DMS53 treated with DMSO at 0.1 percent for 48 hours (cell line): ENCODE measurements around the gene SKA3.
"Not testable (repeated sequence)": the region's sequence is repeated elsewhere in the genome, so short reads cannot be mapped to it uniquely, and the experiment has no call there.

Experiments
- DNase-seq: peaks from one replicate; lab custom pipeline; 2025; ENCODE audit not compliant: unreplicated experiment; lab: John Stamatoyannopoulos, UW

The SKA3 gene

DNA sequence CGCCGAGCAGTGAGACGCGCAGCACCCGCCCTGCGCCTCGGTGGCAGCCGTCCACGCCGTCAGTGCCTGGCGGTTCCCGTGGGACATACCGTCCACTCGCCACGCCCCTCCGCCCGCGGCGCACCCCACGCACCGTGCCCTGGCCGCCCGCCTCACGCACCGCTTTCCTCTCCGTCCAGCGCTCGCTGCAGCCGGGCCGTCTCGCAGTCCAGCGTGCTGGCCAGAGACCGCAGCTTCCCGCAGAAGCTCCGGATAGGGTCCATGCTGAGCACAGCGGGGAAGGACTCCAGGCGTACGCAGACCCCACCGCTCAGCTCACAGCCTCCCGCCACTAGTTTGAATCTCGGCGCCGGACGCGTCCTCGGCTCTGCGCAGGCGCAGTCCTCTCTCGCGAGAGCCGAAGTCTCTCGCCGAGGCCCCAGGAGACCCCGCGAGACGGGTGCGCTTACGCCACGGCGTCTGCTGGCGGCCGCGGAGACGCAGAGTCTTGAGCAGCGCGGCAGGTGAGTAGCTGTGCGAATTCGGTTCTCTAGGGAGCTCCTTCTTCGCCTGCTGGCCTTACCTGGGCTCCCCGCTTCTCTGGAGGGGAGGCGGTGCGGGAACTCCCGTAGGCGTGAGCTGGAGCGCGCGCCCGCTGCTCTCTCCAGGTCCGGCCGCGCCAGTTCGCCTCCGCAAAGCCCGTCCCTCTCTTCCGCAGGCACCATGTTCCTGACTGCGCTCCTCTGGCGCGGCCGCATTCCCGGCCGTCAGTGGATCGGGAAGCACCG is at the start of gene SKA3, which contains the start of gene MRPL57:
Gene SKA3, minus strand, starts transcription at position 338 of the 767 bp plus-strand sequence. Its CDS starts 75 bp downstream, at position 263.
Gene MRPL57, plus strand, starts transcription at position 444 of the 767 bp plus-strand sequence. Its CDS starts 259 bp downstream, at position 703.
- peak; percentile 90 for DNase-seq

DNA sequence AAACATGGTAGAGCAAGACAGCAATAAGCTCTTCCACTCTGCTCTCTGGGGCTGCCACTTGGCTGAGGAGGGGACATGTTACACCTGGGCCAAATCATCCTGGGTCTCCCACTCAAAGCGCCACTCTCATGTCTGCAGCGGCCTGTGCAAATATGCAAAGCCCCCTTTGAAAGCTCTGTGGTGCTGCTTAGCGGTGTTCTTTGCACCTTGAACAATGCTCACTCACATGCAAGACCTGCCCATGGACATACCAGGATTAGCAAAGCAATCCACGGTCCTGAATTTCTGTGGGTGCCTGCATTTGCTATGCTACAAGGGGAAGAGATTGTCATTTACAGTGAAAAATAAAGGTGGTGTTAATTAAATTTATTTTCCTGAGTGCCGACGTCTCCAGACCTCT is 48.7 kb upstream of the SKA3 start:
- DNase-seq: no peak

DNA sequence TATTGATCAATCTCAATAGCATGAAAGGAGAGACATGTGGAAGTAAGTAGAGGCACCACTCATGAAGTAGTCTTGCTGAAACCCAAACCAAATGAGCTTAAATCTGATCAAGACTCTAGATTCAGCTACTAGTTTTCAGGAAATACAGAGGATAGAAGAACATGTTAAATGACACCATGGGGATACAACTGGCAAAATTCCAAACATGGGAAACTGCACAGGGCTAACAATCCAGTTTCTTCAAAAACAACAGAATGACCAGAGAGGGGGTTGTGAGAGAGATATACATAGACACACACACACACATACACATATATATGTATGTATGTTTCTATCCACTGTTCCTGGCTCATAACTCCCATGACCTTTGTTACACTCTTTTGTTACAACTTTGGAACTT is 44.9 kb upstream of the SKA3 start:
- DNase-seq: no peak

DNA sequence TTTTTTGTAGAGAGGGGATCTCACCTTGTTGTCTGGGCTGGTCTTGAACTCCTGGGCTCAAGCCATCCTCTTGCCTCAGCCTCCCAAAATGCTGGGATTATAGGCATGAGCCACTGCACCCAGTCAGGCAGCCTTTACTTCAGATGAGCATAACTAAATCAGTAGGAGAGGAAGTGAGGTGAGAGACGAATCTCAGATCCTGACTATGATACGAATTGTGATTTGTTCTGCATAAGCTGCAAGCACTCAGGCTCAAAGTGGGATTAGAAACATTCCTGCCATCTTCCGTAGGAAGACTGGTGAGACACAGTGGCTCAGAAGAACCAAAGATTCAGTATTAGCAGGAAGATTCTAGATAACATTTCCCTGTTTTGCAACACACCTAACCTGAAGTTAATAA is 43.4 kb upstream of the SKA3 start:
- DNase-seq: not testable (repeated sequence)

DNA sequence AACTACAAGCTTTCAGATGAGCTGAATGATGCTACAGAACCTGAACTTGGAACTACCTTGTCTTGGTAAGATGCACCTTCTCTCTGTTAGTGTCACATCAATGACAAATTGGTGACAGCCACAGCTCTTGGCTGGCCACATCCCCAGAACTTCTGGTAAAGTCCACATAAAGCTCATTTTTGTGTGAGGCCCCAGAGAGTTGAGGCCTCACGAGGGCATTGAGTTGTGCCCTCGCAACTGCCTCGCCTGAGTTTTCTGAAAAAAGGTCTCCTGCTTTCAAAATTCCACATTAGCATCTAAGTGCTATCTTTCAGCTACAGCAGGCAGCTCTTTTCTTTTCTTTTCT is 42.7 kb upstream of the SKA3 start:
- DNase-seq: no peak

DNA sequence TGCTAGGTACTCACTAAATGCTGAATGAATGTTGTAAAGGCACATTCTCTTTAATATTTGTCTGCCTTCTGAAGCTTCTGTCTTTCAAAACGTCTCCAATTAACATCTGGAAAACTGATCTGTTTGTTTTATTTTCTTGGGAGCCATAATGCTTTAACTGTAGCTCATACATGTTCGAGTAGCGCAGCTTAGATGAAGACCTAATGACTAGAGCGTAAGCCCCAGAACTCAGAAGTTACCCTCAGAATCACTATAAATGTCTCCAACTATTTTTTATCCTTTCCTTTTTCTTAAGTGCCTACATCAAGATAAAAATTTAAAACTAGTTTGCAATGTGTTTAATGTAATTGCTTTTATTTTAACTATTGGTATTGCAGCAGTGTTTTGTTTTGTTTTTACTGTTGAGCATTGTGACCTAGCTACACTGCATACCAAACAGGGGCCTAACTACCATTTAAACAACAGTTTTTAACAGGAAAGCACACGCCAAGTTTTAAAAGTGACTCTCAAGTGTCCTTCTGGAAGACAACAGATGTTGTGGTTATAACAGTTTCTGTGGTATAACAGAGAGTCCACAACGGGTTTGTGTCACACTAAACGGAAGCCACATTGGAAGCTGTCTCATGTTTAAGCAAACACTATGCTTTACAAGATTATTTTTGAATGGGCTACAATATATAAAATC is 42.1 kb upstream of the SKA3 start:
- DNase-seq: no peak

DNA sequence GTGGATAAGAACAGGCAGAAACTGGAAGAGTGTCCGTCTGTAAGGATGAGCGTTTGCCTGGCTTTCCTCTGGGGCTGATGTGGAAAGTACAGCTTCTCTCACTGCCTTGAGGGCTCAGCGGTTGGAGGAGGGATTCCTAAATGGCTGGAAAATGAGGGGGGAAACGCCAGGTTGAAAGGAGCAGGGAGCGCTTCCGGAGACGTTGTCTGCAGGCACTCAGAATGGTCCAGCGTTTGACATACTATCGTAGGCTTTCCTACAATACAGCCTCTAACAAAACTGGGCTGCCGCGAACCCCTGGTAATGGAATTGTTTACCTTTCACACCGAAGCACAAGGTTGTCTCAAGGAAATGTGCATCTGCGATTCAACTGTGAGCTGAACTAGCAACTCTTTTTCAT is 40.0 kb upstream of the SKA3 start:
- no peak for DNase-seq

DNA sequence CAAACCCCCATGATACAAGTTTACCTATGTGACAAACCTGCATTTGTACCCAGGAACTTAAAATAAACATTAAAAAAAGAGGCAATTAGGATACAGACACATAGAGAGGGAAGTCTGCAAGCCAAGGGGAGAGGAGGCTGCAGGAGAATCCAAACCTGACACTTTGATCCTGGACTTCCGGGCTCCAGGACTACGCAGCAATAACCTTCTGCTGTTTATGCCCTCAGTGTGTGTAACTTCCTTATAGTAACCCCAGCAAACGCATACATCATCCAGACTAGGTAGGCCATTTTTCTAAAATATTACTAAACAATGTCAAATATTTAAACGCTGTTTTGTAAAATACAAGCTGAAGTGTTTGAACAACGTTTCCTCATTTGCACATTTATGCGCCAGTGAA is 39.1 kb upstream of the SKA3 start:
- DNase-seq: not testable (repeated sequence)

DNA sequence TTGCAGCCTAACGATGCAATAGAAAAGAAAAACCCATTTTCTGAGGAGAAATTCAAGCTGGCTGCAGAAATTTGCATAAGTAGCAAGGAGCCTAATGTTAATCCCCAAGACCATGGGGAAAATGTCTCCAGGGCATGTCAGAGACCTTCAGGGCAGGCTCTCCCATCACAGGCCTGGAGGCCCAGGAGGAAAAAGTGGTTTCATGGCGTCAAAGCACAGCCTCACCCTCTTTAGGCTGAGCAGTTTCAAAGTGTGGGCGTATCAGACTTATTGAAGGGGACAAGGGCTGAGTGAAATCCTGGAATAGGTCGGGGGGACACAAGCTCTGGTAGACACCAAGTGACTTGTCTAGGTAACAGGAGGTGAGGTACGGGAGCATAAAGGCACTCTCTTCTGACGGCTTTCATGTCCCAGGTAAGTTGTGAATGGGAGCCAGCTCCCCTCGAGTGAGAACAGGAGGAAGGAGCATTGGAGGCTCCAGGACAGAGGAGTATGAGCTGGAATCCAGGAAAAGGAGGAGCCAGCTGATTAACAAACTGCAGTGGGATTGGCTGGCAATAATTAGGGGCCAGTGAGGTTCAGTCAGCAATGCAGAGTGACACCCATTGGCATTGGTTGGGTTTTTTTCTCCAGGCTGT is 35.9 kb upstream of the SKA3 start:
- no peak for DNase-seq

DNA sequence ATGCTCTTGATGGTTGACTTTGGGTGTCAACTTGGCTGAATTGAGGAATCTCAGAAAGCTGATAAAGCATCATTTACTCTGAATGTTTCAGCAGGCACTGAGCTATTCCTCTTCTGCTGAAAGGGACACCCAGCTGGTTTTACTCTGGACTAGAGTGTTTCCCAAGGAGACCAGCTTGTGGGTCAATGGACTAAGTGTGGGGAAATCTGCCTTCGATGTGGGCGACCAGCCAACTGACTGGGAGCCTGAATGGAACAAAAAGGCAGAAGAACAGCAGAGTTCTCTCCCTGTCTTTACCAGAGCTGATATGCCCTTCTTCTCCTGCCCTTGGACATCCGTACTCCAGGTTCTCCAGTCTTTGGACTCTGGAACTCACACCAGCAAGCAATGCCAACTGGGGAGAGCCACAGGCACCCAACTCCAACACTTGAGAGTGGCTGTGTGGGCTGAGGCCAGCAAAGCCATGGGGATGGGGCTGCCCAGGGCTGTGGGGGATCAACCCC is 32.4 kb upstream of the SKA3 start:
- DNase-seq: no peak

DNA sequence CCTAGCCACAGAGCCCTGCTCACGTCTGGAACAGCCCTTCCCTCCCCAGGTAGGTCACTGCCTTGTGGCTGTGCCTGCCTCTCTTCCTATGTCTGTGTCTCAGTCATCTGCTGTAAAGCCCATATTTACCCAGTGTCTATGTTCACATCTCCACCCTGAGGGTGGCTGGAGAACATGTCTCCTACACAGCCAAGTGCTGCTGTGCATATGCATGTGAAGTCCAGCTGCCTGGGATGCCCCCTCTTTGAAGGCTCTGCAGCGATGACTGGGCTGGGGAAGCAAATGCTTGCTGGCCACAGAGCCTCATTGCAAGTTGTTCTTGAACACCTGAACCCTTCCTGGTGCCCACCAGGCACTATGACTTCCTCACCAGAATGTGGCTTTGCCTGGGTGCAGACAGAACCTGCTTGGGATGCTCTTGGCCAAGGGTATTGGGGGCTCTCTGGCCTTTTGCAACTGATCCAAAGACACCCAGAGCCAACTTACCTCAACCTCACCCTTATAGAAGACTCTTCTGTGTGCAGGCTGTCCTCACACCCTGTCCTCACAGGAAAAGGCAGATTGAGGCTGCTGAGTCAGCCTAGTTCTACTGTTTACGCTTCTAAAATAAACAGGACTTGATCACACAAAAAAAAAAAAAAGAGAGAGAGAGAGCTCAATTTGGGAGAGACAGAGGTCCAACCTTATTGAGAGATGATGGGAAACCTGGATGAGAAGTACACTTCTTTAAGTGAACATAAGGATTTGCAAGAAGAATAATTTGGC is 26.6 kb upstream of the SKA3 start:
- peak; percentile 47 for DNase-seq

DNA sequence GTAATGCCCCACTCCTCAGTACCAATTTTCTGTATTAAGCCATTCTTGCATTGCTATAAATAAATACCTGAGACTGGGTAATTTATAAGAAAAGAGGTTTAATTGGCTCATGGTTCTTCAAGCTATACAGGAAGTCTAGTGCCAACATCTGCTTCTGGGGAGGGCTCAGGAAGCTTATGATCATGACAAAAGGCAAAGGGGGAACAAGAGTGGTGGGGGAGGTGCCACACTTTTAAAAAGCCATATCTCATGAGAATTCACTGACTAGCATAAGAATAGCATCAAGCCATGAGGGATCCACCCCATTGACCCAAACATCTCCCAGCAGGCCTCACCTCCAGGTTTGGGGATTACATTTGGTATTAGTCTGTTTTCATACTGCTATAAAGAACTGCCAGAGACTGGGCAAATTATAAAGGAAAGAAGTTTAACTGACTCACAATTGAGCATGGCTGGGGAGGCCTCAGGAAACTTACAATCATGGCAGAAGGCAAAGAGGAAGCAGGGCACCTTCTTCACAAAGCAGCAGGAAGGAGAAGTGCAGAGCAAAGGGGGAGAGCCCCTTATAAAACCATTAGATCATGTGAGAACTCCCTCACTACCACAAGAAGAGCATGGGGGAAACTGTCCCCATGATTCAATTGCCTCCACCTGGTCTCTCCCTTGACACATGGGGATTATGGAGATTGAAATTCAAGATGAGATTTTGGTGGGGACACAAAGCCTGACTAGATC is 25.3 kb upstream of the SKA3 start:
- not testable (repeated sequence) for DNase-seq

DNA sequence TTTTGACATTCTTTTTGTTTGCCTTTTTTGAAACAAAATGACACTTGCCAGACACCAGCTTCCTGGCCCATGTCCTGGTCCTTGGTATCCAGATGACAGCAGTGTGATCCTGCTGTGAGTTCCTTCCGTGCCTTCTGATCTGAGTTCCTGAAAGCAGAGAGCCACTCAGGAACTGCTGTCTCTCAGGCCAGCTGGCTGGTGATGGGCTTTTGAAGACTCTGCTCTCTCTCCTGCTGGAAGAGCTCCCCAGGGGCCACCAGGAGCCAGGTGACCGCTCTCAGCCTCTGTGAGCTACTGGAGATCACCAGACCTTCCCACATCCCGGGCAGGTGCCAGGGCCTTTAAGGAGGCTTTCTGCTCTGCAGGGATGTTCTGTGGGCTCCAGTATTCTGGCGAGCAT is 22.0 kb upstream of the SKA3 start:
- DNase-seq: not testable (repeated sequence)

DNA sequence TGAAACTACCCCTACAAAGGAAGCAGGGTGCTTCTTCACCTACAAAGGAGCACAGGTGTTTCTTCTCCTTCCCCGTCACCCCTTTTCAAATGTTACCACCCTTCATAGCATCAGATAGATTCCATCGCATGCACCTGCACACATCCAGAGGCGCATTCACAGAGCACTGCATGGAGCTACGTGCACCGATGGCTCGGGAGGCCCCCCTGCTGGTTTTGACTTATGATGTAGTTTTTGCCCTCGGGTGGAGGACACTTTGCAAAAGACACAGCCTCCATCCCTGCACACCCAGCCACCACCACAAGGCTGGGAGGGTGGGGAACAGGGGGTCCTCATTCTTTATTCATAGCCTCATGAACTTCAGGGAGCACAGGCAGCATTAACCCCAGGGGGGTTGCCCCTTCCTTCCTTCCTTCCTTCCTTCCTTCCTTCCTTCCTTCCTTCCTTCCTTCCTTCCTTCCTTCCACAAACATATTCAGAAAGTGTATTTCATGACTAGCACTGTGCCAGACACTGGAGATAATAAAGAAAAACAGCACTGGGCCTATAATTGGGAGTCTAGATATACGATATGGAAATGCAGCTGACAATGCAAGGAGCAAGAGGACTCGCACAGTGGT is 21.4 kb upstream of the SKA3 start:
- DNase-seq: not testable (repeated sequence)

DNA sequence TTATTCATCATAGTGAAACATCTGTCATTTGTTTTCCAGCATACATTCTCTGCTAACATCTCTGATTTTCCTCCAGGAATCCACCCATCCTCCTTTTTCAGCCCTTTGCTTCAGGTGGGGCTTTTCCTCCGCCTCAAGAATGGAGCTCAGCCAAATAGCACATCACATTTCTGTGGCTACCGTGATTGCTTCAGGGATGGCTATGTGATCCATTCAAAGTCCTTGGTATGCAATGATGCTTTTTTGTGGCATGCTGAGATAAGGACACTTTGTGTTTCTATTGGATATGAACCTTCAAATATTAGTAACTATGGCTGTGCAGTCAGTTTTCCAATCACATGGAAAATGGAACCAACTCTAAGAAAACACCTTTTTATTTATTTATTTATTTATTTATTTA is 18.4 kb upstream of the SKA3 start:
- not testable (repeated sequence) for DNase-seq

DNA sequence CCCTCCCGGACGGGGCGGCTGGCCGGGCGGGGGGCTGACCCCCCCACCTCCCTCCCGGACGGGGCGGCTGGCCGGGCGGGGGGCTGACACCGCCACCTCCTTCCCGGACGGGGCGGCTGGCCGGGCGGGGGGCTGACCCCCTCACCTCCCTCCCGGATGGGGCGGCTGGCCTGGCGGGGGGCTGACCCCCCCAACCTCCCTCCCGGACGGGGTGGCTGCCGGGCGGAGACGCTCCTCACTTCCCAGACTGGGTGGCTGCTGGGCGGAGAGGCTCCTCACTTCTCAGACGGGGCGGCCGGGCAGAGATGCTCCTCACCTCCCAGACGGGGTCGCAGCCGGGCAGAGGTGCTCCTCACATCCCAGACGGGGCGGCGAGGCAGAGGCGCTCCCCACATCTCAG is 10.1 kb upstream of the SKA3 start:
- not testable (repeated sequence) for DNase-seq

DNA sequence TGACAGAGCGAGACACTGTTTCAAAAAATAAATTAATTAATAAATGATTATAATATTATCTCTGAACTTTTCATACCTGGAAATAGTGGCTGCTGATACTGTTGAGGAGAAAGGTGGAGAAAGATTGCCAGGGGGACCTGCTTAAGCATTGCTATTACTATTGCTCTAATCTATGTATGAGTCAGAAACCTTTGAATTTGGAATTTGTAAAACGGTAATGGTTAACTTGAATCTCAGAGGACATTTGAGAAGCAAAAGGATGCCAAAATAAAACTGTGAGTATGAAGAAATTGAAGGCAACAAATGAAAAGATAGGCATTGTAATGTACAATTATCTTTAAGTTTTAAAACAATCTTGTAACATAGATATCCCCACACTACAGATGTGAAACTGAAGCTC is 5.3 kb upstream of the SKA3 start:
- DNase-seq: no peak

DNA sequence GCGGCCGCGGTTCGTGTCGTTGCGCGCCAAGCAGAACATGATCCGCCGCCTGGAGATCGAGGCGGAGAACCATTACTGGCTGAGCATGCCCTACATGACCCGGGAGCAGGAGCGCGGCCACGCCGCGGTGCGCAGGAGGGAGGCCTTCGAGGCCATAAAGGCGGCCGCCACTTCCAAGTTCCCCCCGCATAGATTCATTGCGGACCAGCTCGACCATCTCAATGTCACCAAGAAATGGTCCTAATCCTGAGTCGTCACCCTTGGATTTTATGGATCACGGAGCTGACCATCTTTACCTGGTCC is 581 bp upstream of the SKA3 start:
- DNase-seq: no peak

DNA sequence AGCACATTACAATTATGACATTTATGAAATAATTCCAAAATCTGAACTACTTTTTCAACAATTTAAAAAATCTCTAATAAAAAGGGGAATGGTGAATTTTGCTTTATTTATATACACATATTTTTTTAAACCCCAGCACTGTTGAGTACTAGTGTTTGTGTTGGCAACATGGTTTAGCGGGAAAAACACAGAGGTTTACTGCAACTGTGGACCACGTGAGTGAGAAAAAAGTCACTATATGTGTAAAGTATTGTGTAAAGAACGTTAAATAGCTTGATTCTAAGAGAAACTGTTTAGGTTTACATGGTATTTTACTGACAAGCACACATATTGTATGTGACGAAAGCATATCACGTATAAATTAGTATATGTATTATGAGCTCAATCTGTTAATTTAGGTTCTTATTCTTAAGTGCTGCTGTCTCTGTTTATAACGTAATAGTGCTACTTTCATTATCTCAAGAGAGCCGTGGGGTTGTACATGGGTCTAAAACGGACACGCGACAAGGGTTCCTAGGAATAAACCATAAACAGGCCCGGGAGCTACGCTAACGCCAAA is 617 bp downstream of the SKA3 start:
- no peak for DNase-seq

DNA sequence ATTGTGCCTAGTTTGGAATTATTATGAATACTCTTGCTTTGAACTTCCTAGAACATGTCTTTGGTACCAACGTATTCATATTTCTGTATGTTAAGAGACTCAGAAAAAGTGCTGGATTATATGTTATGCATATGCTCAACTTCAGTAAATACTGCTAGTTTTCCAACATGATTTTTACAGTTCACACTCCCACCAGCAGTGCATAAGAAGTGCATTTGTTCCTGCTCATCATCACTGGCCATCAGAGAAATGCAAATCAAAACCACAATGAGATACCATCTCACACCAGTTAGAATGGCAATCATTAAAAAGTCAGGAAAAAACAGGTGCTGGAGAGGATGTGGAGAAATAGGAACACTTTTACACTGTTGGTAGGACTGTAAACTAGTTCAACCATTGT is 2.6 kb downstream of the SKA3 start:
- DNase-seq: not testable (repeated sequence)
